WTC11 (cell line): ENCODE results near the gene ATP5MC2.

ENCODE experiments used
- ARID4B ChIP-seq: sonication (generic); formaldehyde crosslinking; IDR thresholded peaks from 2 replicates; pipeline ENCODE4 v1.8.0; 2023; ENCODE audit warnings: missing genetic modification reagents, mild to moderate bottlenecking, borderline replicate concordance
- CTCF ChIP-seq: fragments of 200-600 bp; IDR thresholded peaks from 2 replicates; pipeline ENCODE4 v1.8.0; 2022; ENCODE audit warnings: antibody characterized with exemption
- ELF4 ChIP-seq: sonication (generic); formaldehyde crosslinking; IDR thresholded peaks from 2 replicates; pipeline ENCODE4 v1.8.1; 2022; ENCODE audit warnings: low read depth, mild to moderate bottlenecking, moderate library complexity, missing genetic modification reagents
- GABPB1 ChIP-seq: sonication (generic); formaldehyde crosslinking; IDR thresholded peaks from 2 replicates; pipeline ENCODE4 v1.8.1; 2023; ENCODE audit warnings: mild to moderate bottlenecking, missing genetic modification reagents
- MLX ChIP-seq: sonication (generic); formaldehyde crosslinking; IDR thresholded peaks from 2 replicates; pipeline ENCODE4 v1.8.1; 2023; ENCODE audit warnings: mild to moderate bottlenecking, missing genetic modification reagents, moderate library complexity
- NR2C2 ChIP-seq: sonication (generic); formaldehyde crosslinking; IDR thresholded peaks from 2 replicates; pipeline ENCODE4 v1.8.0; 2022; ENCODE audit warnings: mild to moderate bottlenecking, missing genetic modification reagents
- ZBTB21 ChIP-seq: sonication (generic); formaldehyde crosslinking; IDR thresholded peaks from 2 replicates; pipeline ENCODE4 v1.8.1; 2023; ENCODE audit warnings: mild to moderate bottlenecking, missing genetic modification reagents, borderline replicate concordance
- ZNF232 ChIP-seq: sonication (generic); formaldehyde crosslinking; IDR thresholded peaks from 2 replicates; pipeline ENCODE4 v1.8.0; 2022; ENCODE audit warnings: mild to moderate bottlenecking, missing genetic modification reagents
- ZNF317 ChIP-seq: sonication (generic); formaldehyde crosslinking; IDR thresholded peaks from 2 replicates; pipeline ENCODE4 v1.8.1; 2023; ENCODE audit warnings: low read depth, mild to moderate bottlenecking, moderate library complexity, missing genetic modification reagents, borderline replicate concordance
- TF ChIP-seq, protein P1 (sequence below): sonication (generic); formaldehyde crosslinking; conservative IDR thresholded peaks from 2 replicates; pipeline ENCODE4 v1.8.1; 2023; ENCODE audit warnings: mild to moderate bottlenecking, low read depth, missing genetic modification reagents, moderate library complexity
- TF ChIP-seq, protein P2 (sequence below): sonication (generic); formaldehyde crosslinking; IDR thresholded peaks from 2 replicates; pipeline ENCODE4 v1.8.0; 2022; ENCODE audit warnings: mild to moderate bottlenecking, missing genetic modification reagents
- TF ChIP-seq, protein P3 (sequence below): sonication (generic); formaldehyde crosslinking; IDR thresholded peaks from 2 replicates; pipeline ENCODE4 v1.8.1; 2023; ENCODE audit warnings: mild to moderate bottlenecking, missing genetic modification reagents, moderate library complexity

- TF ChIP-seq CTCF (no peak), ZNF317 (CRISPR knock-in tag) (no peak), ELF4 (CRISPR knock-in tag) (no peak), NR2C2 (CRISPR knock-in tag) (no peak), MLX (CRISPR knock-in tag) (no peak), ARID4B (CRISPR knock-in tag) (no peak), ZNF232 (CRISPR knock-in tag) (no peak), ZBTB21 (CRISPR knock-in tag) (no peak), GABPB1 (CRISPR knock-in tag) (no peak)
- TF ChIP-seq, protein P1, sequence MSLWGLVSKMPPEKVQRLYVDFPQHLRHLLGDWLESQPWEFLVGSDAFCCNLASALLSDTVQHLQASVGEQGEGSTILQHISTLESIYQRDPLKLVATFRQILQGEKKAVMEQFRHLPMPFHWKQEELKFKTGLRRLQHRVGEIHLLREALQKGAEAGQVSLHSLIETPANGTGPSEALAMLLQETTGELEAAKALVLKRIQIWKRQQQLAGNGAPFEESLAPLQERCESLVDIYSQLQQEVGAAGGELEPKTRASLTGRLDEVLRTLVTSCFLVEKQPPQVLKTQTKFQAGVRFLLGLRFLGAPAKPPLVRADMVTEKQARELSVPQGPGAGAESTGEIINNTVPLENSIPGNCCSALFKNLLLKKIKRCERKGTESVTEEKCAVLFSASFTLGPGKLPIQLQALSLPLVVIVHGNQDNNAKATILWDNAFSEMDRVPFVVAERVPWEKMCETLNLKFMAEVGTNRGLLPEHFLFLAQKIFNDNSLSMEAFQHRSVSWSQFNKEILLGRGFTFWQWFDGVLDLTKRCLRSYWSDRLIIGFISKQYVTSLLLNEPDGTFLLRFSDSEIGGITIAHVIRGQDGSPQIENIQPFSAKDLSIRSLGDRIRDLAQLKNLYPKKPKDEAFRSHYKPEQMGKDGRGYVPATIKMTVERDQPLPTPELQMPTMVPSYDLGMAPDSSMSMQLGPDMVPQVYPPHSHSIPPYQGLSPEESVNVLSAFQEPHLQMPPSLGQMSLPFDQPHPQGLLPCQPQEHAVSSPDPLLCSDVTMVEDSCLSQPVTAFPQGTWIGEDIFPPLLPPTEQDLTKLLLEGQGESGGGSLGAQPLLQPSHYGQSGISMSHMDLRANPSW (CRISPR knock-in tag) = no peak
- TF ChIP-seq, protein P2, sequence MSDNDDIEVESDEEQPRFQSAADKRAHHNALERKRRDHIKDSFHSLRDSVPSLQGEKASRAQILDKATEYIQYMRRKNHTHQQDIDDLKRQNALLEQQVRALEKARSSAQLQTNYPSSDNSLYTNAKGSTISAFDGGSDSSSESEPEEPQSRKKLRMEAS = no peak
- TF ChIP-seq, protein P3, sequence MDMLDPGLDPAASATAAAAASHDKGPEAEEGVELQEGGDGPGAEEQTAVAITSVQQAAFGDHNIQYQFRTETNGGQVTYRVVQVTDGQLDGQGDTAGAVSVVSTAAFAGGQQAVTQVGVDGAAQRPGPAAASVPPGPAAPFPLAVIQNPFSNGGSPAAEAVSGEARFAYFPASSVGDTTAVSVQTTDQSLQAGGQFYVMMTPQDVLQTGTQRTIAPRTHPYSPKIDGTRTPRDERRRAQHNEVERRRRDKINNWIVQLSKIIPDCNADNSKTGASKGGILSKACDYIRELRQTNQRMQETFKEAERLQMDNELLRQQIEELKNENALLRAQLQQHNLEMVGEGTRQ (CRISPR knock-in tag) = no peak
Measured at GRCh38 chr12:53616950-53617349, 58.9 kb downstream of the ATP5MC2 start.
